ENCODE data around the gene PTX4.

DNA sequence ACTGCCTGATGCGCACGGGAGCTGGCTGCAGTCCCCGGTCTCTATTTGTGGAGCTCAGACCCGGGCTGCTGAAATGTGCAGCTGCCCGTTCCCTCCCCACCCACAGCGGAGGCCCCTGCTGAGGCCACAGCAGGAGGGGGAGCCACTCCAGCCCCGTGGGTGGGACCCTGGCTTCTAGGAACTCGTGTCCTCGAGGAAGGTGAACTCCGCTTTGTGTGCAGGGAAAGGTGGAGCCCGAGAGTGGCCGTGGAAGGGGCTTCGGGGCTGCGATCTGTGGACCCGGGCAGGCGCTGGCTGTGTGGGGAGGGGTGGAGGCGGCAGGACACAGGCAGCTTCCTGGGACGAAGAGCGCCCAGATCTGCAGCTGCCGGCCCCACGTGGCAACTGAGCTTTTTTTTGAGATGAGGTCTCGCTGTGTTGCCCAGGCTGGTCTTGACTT lies 47.3 kb downstream of the PTX4 start:
- TF ChIP-seq, protein P1, sequence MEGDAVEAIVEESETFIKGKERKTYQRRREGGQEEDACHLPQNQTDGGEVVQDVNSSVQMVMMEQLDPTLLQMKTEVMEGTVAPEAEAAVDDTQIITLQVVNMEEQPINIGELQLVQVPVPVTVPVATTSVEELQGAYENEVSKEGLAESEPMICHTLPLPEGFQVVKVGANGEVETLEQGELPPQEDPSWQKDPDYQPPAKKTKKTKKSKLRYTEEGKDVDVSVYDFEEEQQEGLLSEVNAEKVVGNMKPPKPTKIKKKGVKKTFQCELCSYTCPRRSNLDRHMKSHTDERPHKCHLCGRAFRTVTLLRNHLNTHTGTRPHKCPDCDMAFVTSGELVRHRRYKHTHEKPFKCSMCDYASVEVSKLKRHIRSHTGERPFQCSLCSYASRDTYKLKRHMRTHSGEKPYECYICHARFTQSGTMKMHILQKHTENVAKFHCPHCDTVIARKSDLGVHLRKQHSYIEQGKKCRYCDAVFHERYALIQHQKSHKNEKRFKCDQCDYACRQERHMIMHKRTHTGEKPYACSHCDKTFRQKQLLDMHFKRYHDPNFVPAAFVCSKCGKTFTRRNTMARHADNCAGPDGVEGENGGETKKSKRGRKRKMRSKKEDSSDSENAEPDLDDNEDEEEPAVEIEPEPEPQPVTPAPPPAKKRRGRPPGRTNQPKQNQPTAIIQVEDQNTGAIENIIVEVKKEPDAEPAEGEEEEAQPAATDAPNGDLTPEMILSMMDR (IDR thresholded peaks at IDR 0.05; ENCODE audit: borderline replicate concordance, extremely low read depth, low read length, poor library complexity, severe bottlenecking): no peak
- TF ChIP-seq EZH2 (IDR thresholded peaks at IDR 0.05; ENCODE audit: borderline replicate concordance, low read depth, low read length, severe bottlenecking): no peak

Data from DND-41 (cell line).